K562 (cell line): ENCODE measurements around the gene KATNAL1. TPM values are rescaled to one million over a fixed set of nuclear protein-coding genes. Genes with fewer than 3 reads are reported as not detected.

Experiments
- ATAC-seq: fragments of 200-7000 bp; cut with Tn5 transposase; 3 replicates; pipeline ENCODE4 v1.9.1; 2020; ENCODE audit warnings: moderate library complexity
- BruUV-seq: library from RNA; stranded (reverse); fragments of 400-500 nt; replicated peaks from 2 replicates; lab custom pipeline; 2021; lab: Mats Ljungman, UMichigan
- CTCF ChIA-PET: fragments of 300-600 bp; formaldehyde crosslinking; extraction: SDS; loops from one replicate; lab custom pipeline; 2021; ENCODE audit warnings: low intra/inter-chr PET ratio; lab: Yijun Ruan, JAX
- POLR2A ChIA-PET: fragments of 300-600, 350-650 bp; sonication (Branson Sonifier 250); formaldehyde crosslinking; extraction: SDS; loops from one replicate; lab custom pipeline; 2021; ENCODE audit warnings: antibody characterized with exemption, inconsistent platforms; lab: Yijun Ruan, JAX
- DNase-seq, 4 experiments: peaks; one replicate each; pipeline versions ENCODE4 v3.0.0 to v3.0.0-alpha.2; 2011 to 2018; ENCODE audit warnings: low spot score in 3 of 4, mixed read lengths in 3 of 4; ENCODE audit errors: extremely low read depth in 1 of 4
- FAIRE-seq: peaks from 2 replicates; lab custom pipeline; 2011; peaks lifted over from hg19 to GRCh38; lab: Jason Lieb, UNC
- H2AFZ ChIP-seq: 2 replicates; pipeline ENCODE4 v1.6.0; 2011; ENCODE audit warnings: low read depth, low read length, control low read depth, inconsistent platforms
- H3K27ac ChIP-seq: fragments of 200-600 bp; 3 replicates; pipeline ENCODE4 v1.8.0; 2011; ENCODE audit warnings: low read depth, mild to moderate bottlenecking, control low read depth, inconsistent platforms, low read length, moderate library complexity, mixed read lengths; ENCODE audit errors: extremely low read depth
- H3K27me3 ChIP-seq, 2 experiments: fragments of 300-600 bp in 1 of 2; 2 replicates in 1 of 2; 3 replicates in 1 of 2; pipeline versions ENCODE4 v1.6.0 to v1.8.0; 2011; ENCODE audit warnings: inconsistent platforms in 2 of 2, low read length in 2 of 2, mild to moderate bottlenecking in 1 of 2, mixed read lengths in 1 of 2, moderate library complexity in 1 of 2; ENCODE audit not compliant: control insufficient read depth in 2 of 2, insufficient read depth in 2 of 2
- H3K36me3 ChIP-seq: fragments of 300-600 bp; 3 replicates; pipeline ENCODE4 v1.8.0; 2011; ENCODE audit warnings: mild to moderate bottlenecking, low read length, inconsistent platforms; ENCODE audit not compliant: control insufficient read depth, insufficient read depth
- H3K4me1 ChIP-seq, 2 experiments: fragments of 200-600 bp in 1 of 2; replicated peaks in 1 of 2; 2 replicates in 1 of 2; 3 replicates in 1 of 2; pipeline versions ENCODE4 v1.5.1 to v1.8.0; 2011; ENCODE audit warnings: inconsistent platforms in 2 of 2, low read length in 2 of 2, mild to moderate bottlenecking in 1 of 2, mixed read lengths in 1 of 2, moderate library complexity in 1 of 2; ENCODE audit not compliant: control insufficient read depth in 2 of 2, insufficient read depth in 2 of 2
- H3K4me2 ChIP-seq: 2 replicates; pipeline ENCODE4 v1.6.1; 2011; ENCODE audit warnings: low read length, control low read depth, inconsistent platforms, mixed read lengths; ENCODE audit not compliant: insufficient read depth
- H3K4me3 ChIP-seq: fragments of 200-600 bp; sonication (generic), shearing (Covaris generic); 2 replicates; pipeline ENCODE4 v1.5.1; 2016; ENCODE audit warnings: control low read depth, inconsistent platforms
- H3K79me2 ChIP-seq: fragments of 200-600 bp; 3 replicates; pipeline ENCODE4 v1.8.0; 2011; ENCODE audit warnings: low read length, inconsistent platforms; ENCODE audit not compliant: control insufficient read depth, insufficient read depth
- H3K9ac ChIP-seq, 2 experiments: 2 replicates each; pipeline versions ENCODE4 v1.6.0 to v1.6.1; 2011; ENCODE audit warnings: low read depth in 2 of 2, low read length in 2 of 2, control low read depth in 1 of 2, inconsistent platforms in 1 of 2, mild to moderate bottlenecking in 1 of 2, mixed read lengths in 1 of 2; ENCODE audit not compliant: insufficient read depth in 1 of 2
- H3K9me1 ChIP-seq: one replicate; pipeline ENCODE4 v1.6.0; 2011; ENCODE audit warnings: inconsistent platforms, mild to moderate bottlenecking, low read length, moderate library complexity; ENCODE audit not compliant: control insufficient read depth, insufficient read depth
- H3K9me3 ChIP-seq: replicated peaks from 2 replicates; pipeline ENCODE4 v1.5.1; 2011; ENCODE audit warnings: low read depth, low read length, inconsistent platforms; ENCODE audit not compliant: control insufficient read depth, insufficient read depth
- H4K20me1 ChIP-seq: replicated peaks from 2 replicates; pipeline ENCODE4 v1.6.1; 2011; ENCODE audit warnings: low read length, inconsistent platforms, mixed read lengths; ENCODE audit not compliant: control insufficient read depth, insufficient read depth
- ARID3B ChIP-seq: fragments of 250-450 bp; sonication (Bioruptor Pico); IDR thresholded peaks from 2 replicates; pipeline ENCODE4 v1.4.0; 2020; ENCODE audit warnings: borderline replicate concordance
- CBFA2T3 ChIP-seq: fragments of 450-650 bp; IDR thresholded peaks from 2 replicates; pipeline ENCODE4 v1.6.1; 2017
- CBX1 ChIP-seq: sonication (generic); IDR thresholded peaks from 2 replicates; pipeline ENCODE4 v1.6.1; 2016; ENCODE audit warnings: antibody characterized with exemption, low read depth, mild to moderate bottlenecking
- CTBP1 ChIP-seq: fragments of 450-650 bp; IDR thresholded peaks from 2 replicates; pipeline ENCODE4 v1.6.1; 2016; ENCODE audit warnings: borderline replicate concordance
- DPF2 ChIP-seq: fragments of 450-650 bp; IDR thresholded peaks from 2 replicates; pipeline ENCODE4 v1.6.1; 2016
- ETV6 ChIP-seq, 3 experiments: fragments of 150-350 bp in 1 of 3; sonication (generic) in 1 of 3; formaldehyde crosslinking in 1 of 3; IDR thresholded peaks; 2 replicates each; pipeline versions ENCODE4 v1.6.1 to v1.8.0; 2014 to 2022; ENCODE audit warnings: borderline replicate concordance in 2 of 3, low read depth in 2 of 3, antibody characterized with exemption in 1 of 3, low read length in 1 of 3, mild to moderate bottlenecking in 1 of 3, missing genetic modification reagents in 1 of 3
- HES1 ChIP-seq: fragments of 450-650 bp; IDR thresholded peaks from 2 replicates; pipeline ENCODE4 v1.6.1; 2016; ENCODE audit warnings: low read depth, mild to moderate bottlenecking, moderate library complexity
- HNRNPK ChIP-seq: fragments of 200-400 bp; formaldehyde crosslinking; IDR thresholded peaks from one replicate; pipeline ENCODE4 v1.6.1; 2018; ENCODE audit warnings: mild to moderate bottlenecking, low read depth, low read length; ENCODE audit not compliant: poor library complexity, severe bottlenecking
- POLR2G ChIP-seq: fragments of 200-400 bp; formaldehyde crosslinking; IDR thresholded peaks from 2 replicates; pipeline ENCODE4 v1.6.1; 2017; ENCODE audit warnings: low read depth, mild to moderate bottlenecking, antibody characterized with exemption, low read length, moderate library complexity
- SMARCA4 ChIP-seq: fragments of 450-650 bp; IDR thresholded peaks from 2 replicates; pipeline ENCODE4 v1.6.1; 2016
- SOX6 ChIP-seq: fragments of 450-650 bp; IDR thresholded peaks from 2 replicates; pipeline ENCODE4 v1.6.1; 2014; ENCODE audit warnings: mild to moderate bottlenecking
- TAL1 ChIP-seq: fragments of 450-650 bp; IDR thresholded peaks from 2 replicates; pipeline ENCODE4 v1.6.1; 2016; ENCODE audit warnings: mild to moderate bottlenecking
- TEAD4 ChIP-seq, 2 experiments: sonication (generic) in 1 of 2; formaldehyde crosslinking in 1 of 2; IDR thresholded peaks; 2 replicates each; pipeline versions ENCODE4 v1.6.1 to v1.8.0; 2012 to 2022; ENCODE audit warnings: borderline replicate concordance in 1 of 2, inconsistent platforms in 1 of 2, low read length in 1 of 2, mild to moderate bottlenecking in 1 of 2, missing genetic modification reagents in 1 of 2
- ZNF436 ChIP-seq: fragments of 250-450, 450-650 bp; sonication (Bioruptor Pico); formaldehyde crosslinking; IDR thresholded peaks from 2 replicates; pipeline ENCODE4 v1.7.0; 2020; ENCODE audit warnings: mild to moderate bottlenecking
- WGBS: fragments of 100-300 bp; shearing (Covaris generic); methylation state at CpG from one replicate; pipeline ENCODE4 v1.1.6; 2016; ENCODE audit warnings: low coverage, mixed read lengths; ENCODE audit not compliant: insufficient coverage; ENCODE audit errors: missing lambda C conversion rate; 5-methylcytosine and 5-hydroxymethylcytosine counted together
- in situ Hi-C: fragments of 300-500 bp; cut with MboI; formaldehyde crosslinking; loops from 4 replicates; pipeline ENCODE4 v1.15.0; 2018; ENCODE audit warnings: inconsistent platforms, mixed read lengths
- intact Hi-C: fragments of 100-400 bp; cut with micrococcal nuclease; formaldehyde crosslinking; loops from 2 replicates; pipeline ENCODE4 v1.14.2; 2022
- polyA plus RNA-seq, 8 experiments: library from polyadenylated mRNA; depleted of rRNA in 4 of 8; stranded (reverse) in 5 of 8; unstranded in 3 of 8; fragments of >200 nt; fragmentation: Nextera tagmentation in 2 of 8; fragmentation: Illumina TruSeq in 1 of 8; extraction: Ambion mirVana in 2 of 8; extraction: Trizol in 1 of 8; gene quantifications; 2 replicates each; pipeline versions ENCODE4 v1.2.1 to v1.2.3, GENCODE V29; 2011 to 2014; ENCODE audit warnings: inconsistent platforms in 1 of 8, missing spikeins in 1 of 8
- total RNA-seq, 7 experiments: library from RNA; depleted of rRNA in 6 of 7; stranded (reverse); fragments of >200 nt in 6 of 7; fragmentation: Illumina TruSeq in 2 of 7; extraction: Trizol in 2 of 7; gene quantifications; 2 replicates each; pipeline versions ENCODE4 v1.2.1 to v1.2.3, GENCODE V29; 2011 to 2021; ENCODE audit warnings: low replicate concordance in 1 of 7

Gene KATNAL1
- total and polyA plus RNA-seq, 9 of the 15 experiments (the other 6 are each of a cell fraction or from before 2014, with no cell fraction given) = 2.5 to 8.2 (median 5.5) TPM

- no peak overlapping the region for H2AFZ ChIP-seq
- H3K4me1 ChIP-seq = peaks cover 0 to 3% of the 10 kb centered on the region in 2 experiments; a peak in 3 of 5 replicates
- no peaks in the 10 kb centered on the region for H3K9me3 ChIP-seq
- TF ChIP-seq HNRNPK (no peak), POLR2G (no peak), ARID3B (CRISPR knock-in tag) (no peak)
- no peak overlapping the region for H3K27ac ChIP-seq
- no peaks in the 10 kb centered on the region for H4K20me1 ChIP-seq
- peaks cover 0 to 4% of the 10 kb centered on the region in 2 experiments; a peak in 1 of 5 replicates for H3K27me3 ChIP-seq
- H3K4me2 ChIP-seq = no peak overlapping the region
- ChIA-PET CTCF (no interaction called here), POLR2A (no interaction called here)
- DNase-seq (no peak), FAIRE-seq (no peak), ATAC-seq (no peak)
- no peak overlapping the region for H3K9ac ChIP-seq
- in situ Hi-C loops (no loop called here), intact Hi-C loops (no loop called here)
- BruUV-seq = no TSS peak
- H3K79me2 ChIP-seq = no peaks in the 10 kb centered on the region
- H3K36me3 ChIP-seq = no peaks in the 10 kb centered on the region
- 32% methylated on average over 2 of the region's 2 CpGs for WGBS
- H3K4me3 ChIP-seq = no peak overlapping the region
- no peaks in the 10 kb centered on the region for H3K9me1 ChIP-seq
These were observed 16.2 kb upstream of the KATNAL1 start for GRCh38 chr13:30323524-30323923.

- Histone ChIP-seq H3K27me3 (no peaks in the 10 kb centered on the region), H3K36me3 (no peaks in the 10 kb centered on the region), H2AFZ (no peak overlapping the region), H3K27ac (no peak overlapping the region), H3K9me3 (no peaks in the 10 kb centered on the region), H3K9me1 (no peaks in the 10 kb centered on the region), H3K9ac (no peak overlapping the region), H3K4me3 (no peak overlapping the region), H4K20me1 (no peaks in the 10 kb centered on the region), H3K4me2 (no peak overlapping the region), H3K4me1 (peaks cover 0 to 3% of the 10 kb centered on the region in 2 experiments; a peak in 3 of 5 replicates), H3K79me2 (no peaks in the 10 kb centered on the region)
- DNase-seq (peak; percentile 18 to 70 (median 30)), ATAC-seq (peak; percentile 66), FAIRE-seq (no peak)
- intact Hi-C loops = no loop called here
- CTCF ChIA-PET = no interaction called here
- in situ Hi-C loops = no loop called here
- 3% methylated on average over 5 of the region's 7 CpGs for WGBS
- POLR2A ChIA-PET = interaction anchor here (0.6 to 1.6 kb wide), 2 partner anchors 14 to 82 kb away, joined by 3 to 6 read pairs; no protein-coding TSS in a partner anchor
- no TSS peak for BruUV-seq
- TF ChIP-seq HES1 (0 out of 2 replicates have a peak, but pooled peaks have one; percentile 33), TAL1 (peak; percentile 47), CTBP1 (peak; percentile 85), SOX6 (peak; percentile 46; the same call in 1 of the 2 replicates), ZNF436 (CRISPR knock-in tag) (no peak), ETV6 (IDR thresholded peaks at IDR 0.05; ENCODE audit: borderline replicate concordance in 1 of 2, low read depth in 2 of 2, low read length in 1 of 2) (no peak), ETV6 (CRISPR knock-in tag; IDR thresholded peaks at IDR 0.05; ENCODE audit: borderline replicate concordance) (no peak), CBX1 (no peak), SMARCA4 (peak; percentile 45; the same call in 1 of the 2 replicates), DPF2 (peak; percentile 61; the same call in 1 of the 2 replicates), TEAD4 (IDR thresholded peaks at IDR 0.05; ENCODE audit: low read length) (peak; percentile 37; the same call in 1 of the 2 replicates), TEAD4 (CRISPR knock-in tag; IDR thresholded peaks at IDR 0.05; ENCODE audit: borderline replicate concordance) (no peak), CBFA2T3 (peak; percentile 83)
These were observed 15.1 kb upstream of the KATNAL1 start for GRCh38 chr13:30322428-30322827.
